HEK293 (cell line): ENCODE measurements around the gene FIP1L1.

Experiments used
- CTCF ChIA-PET: fragments of 350-600 bp; formaldehyde crosslinking; extraction: SDS; loops from one replicate; lab custom pipeline; 2021; ENCODE audit warnings: antibody characterized with exemption; lab: Yijun Ruan, JAX
- POLR2A ChIA-PET: fragments of 300-600 bp; formaldehyde crosslinking; extraction: SDS; loops from one replicate; lab custom pipeline; 2020; ENCODE audit warnings: antibody characterized with exemption, inconsistent platforms; lab: Yijun Ruan, JAX
- H3K27ac ChIP-seq: fragments of 200-500 bp; sonication (Bioruptor generic); 2 replicates; pipeline ENCODE4 v1.5.1; 2014; ENCODE audit warnings: low read depth, low read length, control low read depth, inconsistent platforms; ENCODE audit errors: extremely low read depth
- H3K36me3 ChIP-seq, 2 experiments: fragments of 200-500 bp in 1 of 2; sonication (Bioruptor generic) in 1 of 2; 1 replicate in 1 of 2; 2 replicates in 1 of 2; pipeline ENCODE4 v1.5.1; 2014 to 2017; ENCODE audit warnings: inconsistent platforms in 2 of 2, low read length in 2 of 2; ENCODE audit not compliant: control insufficient read depth in 2 of 2, insufficient read depth in 1 of 2
- H3K4me1 ChIP-seq: fragments of 200-500 bp; sonication (Bioruptor generic); 2 replicates; pipeline ENCODE4 v1.5.1; 2014; ENCODE audit warnings: mild to moderate bottlenecking, low read length, inconsistent platforms; ENCODE audit not compliant: control insufficient read depth, insufficient read depth
- H3K4me3 ChIP-seq: 2 replicates; pipeline ENCODE4 v1.5.1; 2011; ENCODE audit warnings: low read depth, mild to moderate bottlenecking, control low read depth, low read length, moderate library complexity
- H3K9me3 ChIP-seq: fragments of 200-500 bp; sonication (Bioruptor generic); 2 replicates; pipeline ENCODE4 v1.5.1; 2014; ENCODE audit warnings: low read depth, low read length, inconsistent platforms; ENCODE audit not compliant: control insufficient read depth, insufficient read depth
- BCL11B ChIP-seq: fragments of 450-650 bp; formaldehyde crosslinking; IDR thresholded peaks from 2 replicates; pipeline ENCODE4 v1.5.1; 2016; ENCODE audit warnings: low read depth, missing biosample characterization, missing genetic modification characterization
- GLIS2 ChIP-seq: fragments of 450-650 bp; formaldehyde crosslinking; IDR thresholded peaks from 2 replicates; pipeline ENCODE4 v1.5.1; 2016; ENCODE audit warnings: missing biosample characterization, missing genetic modification characterization
- MEIS1 ChIP-seq: sonication (generic); formaldehyde crosslinking; IDR thresholded peaks from 2 replicates; pipeline ENCODE4 v1.8.1; 2022; ENCODE audit warnings: missing genetic modification reagents, mild to moderate bottlenecking, borderline replicate concordance
- RBAK ChIP-seq: fragments of 450-650 bp; formaldehyde crosslinking; IDR thresholded peaks from 2 replicates; pipeline ENCODE4 v1.5.1; 2016; ENCODE audit warnings: missing biosample characterization, missing genetic modification characterization
- REPIN1 ChIP-seq: fragments of 450-650 bp; formaldehyde crosslinking; IDR thresholded peaks from 2 replicates; pipeline ENCODE4 v1.5.1; 2017; ENCODE audit warnings: missing biosample characterization, missing genetic modification characterization, low read depth
- SALL2 ChIP-seq: fragments of 450-650 bp; formaldehyde crosslinking; IDR thresholded peaks from 2 replicates; pipeline ENCODE4 v1.5.0; 2017; ENCODE audit warnings: missing biosample characterization, mild to moderate bottlenecking, missing genetic modification characterization, borderline replicate concordance
- SP2 ChIP-seq: fragments of 450-650 bp; formaldehyde crosslinking; IDR thresholded peaks from 2 replicates; pipeline ENCODE4 v1.5.1; 2016; ENCODE audit warnings: missing biosample characterization, missing genetic modification characterization
- YY2 ChIP-seq: fragments of 450-650 bp; formaldehyde crosslinking; IDR thresholded peaks from 2 replicates; pipeline ENCODE4 v1.5.1; 2016; ENCODE audit warnings: missing biosample characterization, missing genetic modification characterization
- ZBTB26 ChIP-seq: fragments of 450-650 bp; formaldehyde crosslinking; optimal IDR thresholded peaks from 2 replicates; pipeline ENCODE3; 2016; ENCODE audit warnings: missing biosample characterization, mild to moderate bottlenecking, missing genetic modification characterization
- ZFP41 ChIP-seq: fragments of 450-650 bp; formaldehyde crosslinking; IDR thresholded peaks from 2 replicates; pipeline ENCODE4 v1.5.1; 2016; ENCODE audit warnings: missing biosample characterization, missing genetic modification characterization, borderline replicate concordance
- ZNF16 ChIP-seq: fragments of 450-650 bp; formaldehyde crosslinking; IDR thresholded peaks from 2 replicates; pipeline ENCODE4 v1.5.1; 2016; ENCODE audit warnings: low read depth, missing biosample characterization, missing genetic modification characterization
- ZNF223 ChIP-seq: fragments of 450-650 bp; formaldehyde crosslinking; IDR thresholded peaks from 2 replicates; pipeline ENCODE4 v1.5.1; 2016; ENCODE audit warnings: missing biosample characterization, missing genetic modification characterization
- ZNF391 ChIP-seq: fragments of 450-650 bp; formaldehyde crosslinking; IDR thresholded peaks from 2 replicates; pipeline ENCODE4 v1.5.1; 2016; ENCODE audit warnings: low read depth, missing biosample characterization, missing genetic modification characterization, borderline replicate concordance
- ZNF426 ChIP-seq: fragments of 450-650 bp; formaldehyde crosslinking; IDR thresholded peaks from 2 replicates; pipeline ENCODE4 v1.5.1; 2017; ENCODE audit warnings: missing biosample characterization, missing genetic modification characterization, mild to moderate bottlenecking, inconsistent platforms, moderate library complexity
- ZNF433 ChIP-seq: fragments of 450-650 bp; formaldehyde crosslinking; IDR thresholded peaks from 2 replicates; pipeline ENCODE4 v1.5.1; 2016; ENCODE audit warnings: missing biosample characterization, missing genetic modification characterization, low read depth
- ZNF510 ChIP-seq: fragments of 450-650 bp; formaldehyde crosslinking; IDR thresholded peaks from 2 replicates; pipeline ENCODE4 v1.5.1; 2018; ENCODE audit warnings: mild to moderate bottlenecking, missing genetic modification characterization, missing biosample characterization; ENCODE audit not compliant: insufficient replicate concordance
- ZNF530 ChIP-seq: fragments of 450-650 bp; formaldehyde crosslinking; IDR thresholded peaks from 2 replicates; pipeline ENCODE4 v1.5.1; 2016; ENCODE audit warnings: low read depth, missing biosample characterization, missing genetic modification characterization
- ZNF544 ChIP-seq: fragments of 450-650 bp; formaldehyde crosslinking; IDR thresholded peaks from 2 replicates; pipeline ENCODE4 v1.5.0; 2017; ENCODE audit warnings: missing biosample characterization, missing genetic modification characterization
- ZNF600 ChIP-seq: fragments of 450-650 bp; formaldehyde crosslinking; IDR thresholded peaks from 2 replicates; pipeline ENCODE4 v1.5.1; 2016; ENCODE audit warnings: missing biosample characterization, missing genetic modification characterization
- ZNF623 ChIP-seq: fragments of 450-650 bp; formaldehyde crosslinking; IDR thresholded peaks from 2 replicates; pipeline ENCODE4 v1.5.1; 2016; ENCODE audit warnings: missing biosample characterization, missing genetic modification characterization
- ZNF658 ChIP-seq: fragments of 450-650 bp; formaldehyde crosslinking; IDR thresholded peaks from 2 replicates; pipeline ENCODE4; 2016; ENCODE audit warnings: missing biosample characterization, missing genetic modification characterization
- ZNF747 ChIP-seq: fragments of 450-650 bp; formaldehyde crosslinking; IDR thresholded peaks from 2 replicates; pipeline ENCODE4 v1.5.1; 2016; ENCODE audit warnings: missing biosample characterization, missing genetic modification characterization
- ZNF792 ChIP-seq: fragments of 450-650 bp; formaldehyde crosslinking; IDR thresholded peaks from 2 replicates; pipeline ENCODE4 v1.5.1; 2016; ENCODE audit warnings: missing biosample characterization, missing genetic modification characterization
- ZSCAN5A ChIP-seq: fragments of 450-650 bp; formaldehyde crosslinking; IDR thresholded peaks from 2 replicates; pipeline ENCODE4 v1.5.1; 2016; ENCODE audit warnings: missing biosample characterization, missing genetic modification characterization

The FIP1L1 gene

GRCh38 chr4:53354012-53354722 is 23.3 kb upstream of the FIP1L1 start:
- Histone ChIP-seq H3K4me1 (no peaks in the 10 kb centered on the region), H3K27ac (no peak overlapping the region), H3K4me3 (no peak overlapping the region), H3K36me3 (peaks cover 0 to 11% of the 10 kb centered on the region in 2 experiments; a peak in 1 of 3 replicates), H3K9me3 (no peaks in the 10 kb centered on the region)
- CTCF ChIA-PET, result interaction anchor here (0.6 kb wide), 1 partner anchor 879 kb away, joined by 3 read pairs; no protein-coding TSS in a partner anchor
- POLR2A ChIA-PET, result no interaction called here
- no peak for TF ChIP-seq SALL2 (tag by site-specific recombination)
- TF ChIP-seq ZNF747, result no peak
- TF ChIP-seq ZNF426 (tag by site-specific recombination), result no peak
- no peak for TF ChIP-seq BCL11B
- no peak for TF ChIP-seq RBAK
- no peak for TF ChIP-seq ZNF433 (tag by site-specific recombination)

GRCh38 chr4:53355930-53356521 is 21.4 kb upstream of the FIP1L1 start:
- H3K27ac ChIP-seq, result no peak overlapping the region
- ChIA-PET POLR2A (no interaction called here), CTCF (no interaction called here)
- no peak overlapping the region for H3K4me3 ChIP-seq
- H3K36me3 ChIP-seq, result peaks cover 0 to 4% of the 10 kb centered on the region in 2 experiments; a peak in 1 of 3 replicates
- TF ChIP-seq YY2 (tag by site-specific recombination) (no peak), ZNF658 (tag by site-specific recombination) (no peak), REPIN1 (tag by site-specific recombination) (no peak), SP2 (no peak)
- no peaks in the 10 kb centered on the region for H3K4me1 ChIP-seq
- no peaks in the 10 kb centered on the region for H3K9me3 ChIP-seq

GRCh38 chr4:53361451-53361850 is 16.0 kb upstream of the FIP1L1 start:
- no peak for TF ChIP-seq ZNF600 (tag by site-specific recombination)
- TF ChIP-seq ZNF792 (tag by site-specific recombination), result no peak
- TF ChIP-seq MEIS1 (CRISPR knock-in tag), result no peak
- TF ChIP-seq ZNF510 (tag by site-specific recombination), result no peak
- no peaks in the 10 kb centered on the region for H3K4me1 ChIP-seq
- CTCF ChIA-PET, result no interaction called here

GRCh38 chr4:53362093-53362492 is 15.3 kb upstream of the FIP1L1 start:
- no peaks in the 10 kb centered on the region for H3K9me3 ChIP-seq
- peak; percentile 78 for TF ChIP-seq ZNF623 (tag by site-specific recombination)
- TF ChIP-seq ZNF391, result no peak
- no peak overlapping the region for H3K27ac ChIP-seq
- no peak overlapping the region for H3K4me3 ChIP-seq
- POLR2A ChIA-PET, result no interaction called here
- no peaks in the 10 kb centered on the region for H3K36me3 ChIP-seq
- CTCF ChIA-PET, result no interaction called here
- no peaks in the 10 kb centered on the region for H3K4me1 ChIP-seq

More at GRCh38 chr4:53361451-53361850, 16.0 kb upstream of the FIP1L1 start:
- H3K4me3 ChIP-seq, result no peak overlapping the region
- H3K9me3 ChIP-seq, result no peaks in the 10 kb centered on the region
- no peak overlapping the region for H3K27ac ChIP-seq
- no peaks in the 10 kb centered on the region for H3K36me3 ChIP-seq
- POLR2A ChIA-PET, result no interaction called here

GRCh38 chr4:53364624-53365023 is 12.8 kb upstream of the FIP1L1 start:
- Histone ChIP-seq H3K36me3 (no peaks in the 10 kb centered on the region), H3K9me3 (no peaks in the 10 kb centered on the region), H3K4me1 (no peaks in the 10 kb centered on the region), H3K27ac (no peak overlapping the region), H3K4me3 (peak overlapping the region; percentile 57)
- ChIA-PET CTCF (no interaction called here), POLR2A (no interaction called here)
- no peak for TF ChIP-seq ZSCAN5A (tag by site-specific recombination)
- no peak for TF ChIP-seq GLIS2
- no peak for TF ChIP-seq ZNF223 (tag by site-specific recombination)
- TF ChIP-seq ZBTB26, result no peak
- no peak for TF ChIP-seq ZNF544 (tag by site-specific recombination)
- TF ChIP-seq ZFP41, result no peak
- no peak for TF ChIP-seq ZNF16
- TF ChIP-seq ZNF530, result no peak
